G401.6 (cell line): ENCODE measurements around the gene SLC35F3.
A peak's percentile ranks its signal among the peaks of the same experiment; 100 is the strongest.
"Not testable (repeated sequence)": the region's sequence is repeated elsewhere in the genome, so short reads cannot be mapped to it uniquely, and the experiment has no call there.

ENCODE experiments used
- FAIRE-seq: peaks from 2 replicates; lab custom pipeline; 2012; peaks lifted over from hg19 to GRCh38; lab: Jason Lieb, UNC

The SLC35F3 gene

GRCh38 chr1:234148350-234148749, 243.9 kb downstream of the SLC35F3 start:
- FAIRE-seq, result no peak

- no peak for FAIRE-seq
Observed at GRCh38 chr1:234148816-234149215, 244.3 kb downstream of the SLC35F3 start.

GRCh38 chr1:234149217-234149616, 244.7 kb downstream of the SLC35F3 start:
- FAIRE-seq, result no peak

- FAIRE-seq, result no peak
Observed at GRCh38 chr1:234150892-234151291, 246.4 kb downstream of the SLC35F3 start.

- FAIRE-seq, result not testable (repeated sequence)
Observed at GRCh38 chr1:234152344-234152743, 247.9 kb downstream of the SLC35F3 start.

- peak; percentile 76 for FAIRE-seq
Observed at GRCh38 chr1:234154320-234155251, 250.1 kb downstream of the SLC35F3 start.

- FAIRE-seq, result no peak
Observed at GRCh38 chr1:234162661-234163060, 258.2 kb downstream of the SLC35F3 start.

GRCh38 chr1:234163267-234163919, 258.9 kb downstream of the SLC35F3 start:
- FAIRE-seq, result no peak

GRCh38 chr1:234164098-234164709, 259.7 kb downstream of the SLC35F3 start:
- no peak for FAIRE-seq

- FAIRE-seq, result no peak
Observed at GRCh38 chr1:234168061-234168724, 263.7 kb downstream of the SLC35F3 start.

GRCh38 chr1:234169161-234169849, 264.8 kb downstream of the SLC35F3 start:
- no peak for FAIRE-seq

- FAIRE-seq, result no peak
Observed at GRCh38 chr1:234170067-234170466, 265.6 kb downstream of the SLC35F3 start.

- no peak for FAIRE-seq
Observed at GRCh38 chr1:234170622-234171021, 266.1 kb downstream of the SLC35F3 start.

GRCh38 chr1:234173968-234174367, 269.5 kb downstream of the SLC35F3 start:
- FAIRE-seq, result no peak

- FAIRE-seq, result no peak
Observed at GRCh38 chr1:234175363-234175762, 270.9 kb downstream of the SLC35F3 start.

- FAIRE-seq, result no peak
Observed at GRCh38 chr1:234176000-234176399, 271.5 kb downstream of the SLC35F3 start.

- not testable (repeated sequence) for FAIRE-seq
Observed at GRCh38 chr1:234176847-234177246, 272.4 kb downstream of the SLC35F3 start.

- FAIRE-seq, result no peak
Observed at GRCh38 chr1:234185438-234185837, 281.0 kb downstream of the SLC35F3 start.

- no peak for FAIRE-seq
Observed at GRCh38 chr1:234186037-234186688, 281.7 kb downstream of the SLC35F3 start.

- no peak for FAIRE-seq
Observed at GRCh38 chr1:234188454-234188792, 283.9 kb downstream of the SLC35F3 start.

- FAIRE-seq, result no peak
Observed at GRCh38 chr1:234197839-234198238, 293.4 kb downstream of the SLC35F3 start.
